Measurements from ENCODE around the gene ERMARD. TPM values are rescaled to one million over a fixed set of nuclear protein-coding genes. Genes with fewer than 3 reads are reported as not detected.

The ERMARD gene
- total RNA-seq, 4 donors from 2014 or later: 14.3 to 31.9 (median 16.8) TPM

DNA sequence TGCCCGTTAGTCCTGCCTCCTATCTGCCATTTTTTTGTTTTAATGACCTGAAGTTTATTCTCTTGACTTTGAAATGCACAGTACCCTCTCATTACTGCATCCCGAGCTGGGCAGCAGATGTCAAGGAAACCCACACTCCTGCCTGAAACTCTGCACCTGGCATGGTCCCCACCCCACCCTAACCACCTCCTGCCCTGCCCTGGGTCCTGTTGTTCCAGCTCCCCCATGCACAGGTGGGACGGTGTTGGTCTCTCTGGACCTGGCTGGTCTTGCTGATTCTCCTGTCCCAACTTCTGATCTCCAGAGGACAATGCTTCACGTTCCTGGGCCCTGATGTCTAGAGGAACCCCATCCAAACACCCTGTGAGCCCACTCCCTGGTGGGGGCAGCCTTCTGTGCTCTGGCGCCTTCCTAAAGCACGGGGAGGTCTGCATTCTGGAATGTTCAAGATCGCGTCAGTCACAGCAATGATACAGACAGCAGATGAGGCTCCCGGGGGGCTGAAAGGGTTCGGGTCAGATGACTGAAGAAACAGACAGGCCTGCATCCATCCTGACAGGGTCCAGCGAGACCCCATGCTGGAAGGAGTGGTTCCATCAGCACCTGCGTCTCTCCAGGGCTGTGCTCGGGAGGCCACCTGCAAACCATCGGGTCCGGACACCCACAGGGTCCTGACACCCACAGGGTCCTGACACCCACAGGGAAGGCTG, 73.6 kb downstream of the ERMARD start:
- Histone ChIP-seq H3K27me3 (peaks cover 23% of the 10 kb centered on the region), H3K27ac (no peak overlapping the region), H3K36me3 (no peaks in the 10 kb centered on the region), H3K4me1 (no peaks in the 10 kb centered on the region), H3K4me3 (no peak overlapping the region), H3K9me3 (peaks cover 0 to 12% (median 0%) of the 10 kb centered on the region in 3 donors)
- 63 to 84% methylated on average over 2 of the region's 15 CpGs for WGBS, 2 donors (ENCODE audit: low coverage in 1 of 2)
- no peak for ATAC-seq
- no peak for TF ChIP-seq EP300 (IDR thresholded peaks at IDR 0.05)
- no peak for TF ChIP-seq CTCF (IDR thresholded peaks at IDR 0.05)
- TF ChIP-seq POLR2A (IDR thresholded peaks at IDR 0.05): no peak
- no peak for TF ChIP-seq POLR2AphosphoS5 (IDR thresholded peaks at IDR 0.05)

DNA sequence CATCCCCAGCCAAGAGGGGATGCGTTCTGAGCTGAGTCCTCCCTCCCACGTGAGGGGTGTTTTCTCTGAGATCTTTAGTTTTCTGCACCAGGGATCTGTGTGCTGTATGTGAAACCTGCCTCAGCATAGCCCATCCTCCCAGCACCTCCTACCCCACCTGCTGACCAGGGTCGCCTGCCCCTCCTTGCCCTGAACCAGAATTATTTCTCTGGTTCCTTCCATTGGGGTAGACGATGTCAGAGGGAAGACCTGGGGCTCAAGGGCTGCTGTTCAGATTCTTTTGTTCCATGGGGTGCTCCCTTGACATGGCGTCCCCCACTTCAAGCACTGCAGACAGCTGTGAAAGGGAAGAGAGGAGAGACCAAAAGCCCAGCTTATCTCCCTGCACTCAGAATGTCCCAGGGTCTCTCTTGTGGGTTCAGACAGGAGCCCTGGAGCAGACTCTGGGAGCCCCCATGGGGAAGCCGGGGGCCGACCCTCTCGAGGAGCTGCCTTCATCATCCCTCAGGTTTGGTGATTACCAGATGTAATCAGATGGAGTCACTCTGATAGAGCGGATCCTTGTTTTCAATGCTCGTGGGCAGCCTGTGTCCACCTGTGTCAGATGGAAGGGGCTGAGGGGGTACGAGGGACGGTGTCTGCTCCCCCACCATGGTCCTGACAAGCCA, 74.3 kb downstream of the ERMARD start:
- ATAC-seq: no peak
- WGBS, 2 donors (ENCODE audit: low coverage in 1 of 2): 83 to 86% methylated on average over 4 to 7 of the region's 12 CpGs

GRCh38 chr6:169826697-169827096, 75.3 kb downstream of the ERMARD start:
- ATAC-seq: no peak
- TF ChIP-seq EP300 (IDR thresholded peaks at IDR 0.05): no peak
- TF ChIP-seq POLR2AphosphoS5 (IDR thresholded peaks at IDR 0.05): no peak
- TF ChIP-seq POLR2A (IDR thresholded peaks at IDR 0.05): no peak
- TF ChIP-seq CTCF (IDR thresholded peaks at IDR 0.05): no peak
- peaks cover 36% of the 10 kb centered on the region for H3K27me3 ChIP-seq
- H3K27ac ChIP-seq: no peak overlapping the region
- H3K9me3 ChIP-seq: peaks cover 0 to 12% (median 0%) of the 10 kb centered on the region in 3 donors
- peaks cover 0 to 4% (median 0%) of the 10 kb centered on the region in 3 donors for H3K4me1 ChIP-seq
- no peak overlapping the region for H3K4me3 ChIP-seq
- no peaks in the 10 kb centered on the region for H3K36me3 ChIP-seq

More for the DNA sequence above, 74.3 kb downstream of the ERMARD start:
- no peak overlapping the region for H3K4me3 ChIP-seq
- no peak overlapping the region for H3K27ac ChIP-seq
- no peaks in the 10 kb centered on the region for H3K4me1 ChIP-seq
- TF ChIP-seq POLR2A (IDR thresholded peaks at IDR 0.05) (no peak), EP300 (IDR thresholded peaks at IDR 0.05) (no peak), POLR2AphosphoS5 (IDR thresholded peaks at IDR 0.05) (no peak), CTCF (IDR thresholded peaks at IDR 0.05) (no peak)
- H3K27me3 ChIP-seq: peaks cover 26% of the 10 kb centered on the region
- no peaks in the 10 kb centered on the region for H3K36me3 ChIP-seq
- peaks cover 0 to 12% (median 0%) of the 10 kb centered on the region in 3 donors for H3K9me3 ChIP-seq

DNA sequence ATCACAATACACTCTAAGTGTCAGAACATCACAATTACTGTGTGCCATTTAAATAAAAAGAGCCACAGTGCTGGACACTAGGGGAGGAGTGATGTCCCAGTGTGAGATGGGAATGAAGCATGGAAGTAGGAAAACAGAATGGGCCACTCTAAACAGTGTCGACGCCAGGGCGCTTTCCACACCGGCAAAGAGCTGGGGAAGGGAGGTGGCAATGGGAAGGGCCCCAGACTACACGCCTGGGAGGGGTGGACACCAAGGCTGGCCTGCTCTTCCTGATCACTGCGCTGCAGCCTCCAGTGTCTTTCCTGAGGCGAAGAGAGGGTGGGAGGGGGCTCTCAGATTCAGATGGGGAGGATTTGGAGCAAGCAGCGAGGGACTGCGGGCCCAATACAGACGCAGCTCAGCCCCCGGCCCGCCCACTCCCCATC, 75.9 kb downstream of the ERMARD start:
- no peak for ATAC-seq

More for the DNA sequence above, 75.9 kb downstream of the ERMARD start:
- no peaks in the 10 kb centered on the region for H3K36me3 ChIP-seq
- H3K27me3 ChIP-seq: peaks cover 40% of the 10 kb centered on the region
- 41 to 64% methylated on average over 6 to 12 of the region's 12 CpGs for WGBS, 2 donors (ENCODE audit: low coverage in 1 of 2)
- peaks cover 0 to 8% (median 0%) of the 10 kb centered on the region in 3 donors for H3K4me1 ChIP-seq
- no peak overlapping the region for H3K27ac ChIP-seq
- no peak overlapping the region for H3K4me3 ChIP-seq
- TF ChIP-seq EP300 (IDR thresholded peaks at IDR 0.05): no peak
- no peak for TF ChIP-seq POLR2A (IDR thresholded peaks at IDR 0.05)
- no peak for TF ChIP-seq CTCF (IDR thresholded peaks at IDR 0.05)
- TF ChIP-seq POLR2AphosphoS5 (IDR thresholded peaks at IDR 0.05): no peak
- H3K9me3 ChIP-seq: peaks cover 0 to 12% (median 0%) of the 10 kb centered on the region in 3 donors

Measured in gastroesophageal sphincter (tissue), 4 donors.